A549 (cell line): ENCODE measurements around the gene ITGA11. TPM values are rescaled to one million over a fixed set of nuclear protein-coding genes. Genes with fewer than 3 reads are reported as not detected.

Experiments used
- ATAC-seq, 2 experiments: fragments of 200-7000 bp in 1 of 2; fragments of >200 bp in 1 of 2; cut with Nextera tagmentation in 1 of 2; cut with Tn5 transposase in 1 of 2; 3 replicates each; pipeline versions ENCODE4 v1.8.0 to v1.9.1; 2018 to 2020; ENCODE audit warnings: mild to moderate bottlenecking in 1 of 2, moderate library complexity in 1 of 2
- CTCF ChIA-PET: fragments of 300-600 bp; sonication (Branson Sonifier 250); formaldehyde crosslinking; extraction: SDS; loops from one replicate; lab custom pipeline; 2021; ENCODE audit warnings: antibody characterized with exemption, inconsistent platforms; lab: Yijun Ruan, JAX
- POLR2A ChIA-PET: fragments of 350-600 bp; formaldehyde crosslinking; extraction: SDS; loops from one replicate; lab custom pipeline; 2021; ENCODE audit warnings: antibody characterized with exemption, inconsistent platforms; lab: Yijun Ruan, JAX
- DNase-seq, 2 experiments: peaks; one replicate each; pipeline versions ENCODE4 v3.0.0 to v3.0.0-alpha.2; 2011 to 2016; ENCODE audit warnings: low read depth in 1 of 2, low spot score in 1 of 2
- FAIRE-seq: peaks from 2 replicates; lab custom pipeline; 2011; peaks lifted over from hg19 to GRCh38; lab: Jason Lieb, UNC
- H3K27ac ChIP-seq, 2 experiments: fragments of >200 bp; sonication (Bioruptor Twin); formaldehyde crosslinking; 3 replicates each; pipeline ENCODE4 v1.5.1; 2016 to 2017
- H3K4me1 ChIP-seq: fragments of >200 bp; sonication (Bioruptor Twin); formaldehyde crosslinking; 3 replicates; pipeline ENCODE4 v1.6.1; 2016
- H3K4me2 ChIP-seq: fragments of >200 bp; sonication (Bioruptor Twin); formaldehyde crosslinking; 3 replicates; pipeline ENCODE4 v1.6.1; 2016
- H3K4me3 ChIP-seq: fragments of >200 bp; sonication (Bioruptor Twin); formaldehyde crosslinking; 3 replicates; pipeline ENCODE4 v1.5.1; 2016
- H3K9me3 ChIP-seq: fragments of >200 bp; sonication (Bioruptor Twin); formaldehyde crosslinking; 3 replicates; pipeline ENCODE4 v1.6.1; 2016
- CEBPB ChIP-seq, 2 experiments: fragments of >200 bp in 1 of 2; sonication (Bioruptor Twin) in 1 of 2; formaldehyde crosslinking in 1 of 2; IDR thresholded peaks; 2 replicates each; pipeline ENCODE4 v1.6.1; 2012 to 2016
- EHF ChIP-seq: fragments of 250-450 bp; sonication (Bioruptor Pico); IDR thresholded peaks from 2 replicates; pipeline ENCODE4 v1.5.0; 2020; ENCODE audit warnings: mild to moderate bottlenecking
- EP300 ChIP-seq, 2 experiments: fragments of >200 bp; sonication (Bioruptor Twin); formaldehyde crosslinking; IDR thresholded peaks; 2 replicates in 1 of 2; 3 replicates in 1 of 2; pipeline ENCODE4 v1.6.1; 2016 to 2017
- HDAC2 ChIP-seq: fragments of 200-600 bp; sonication (generic); IDR thresholded peaks from 2 replicates; pipeline ENCODE4 v1.6.1; 2016
- HEYL ChIP-seq: fragments of 250-450 bp; sonication (Bioruptor Pico); IDR thresholded peaks from 2 replicates; pipeline ENCODE4 v1.8.0; 2021; ENCODE audit warnings: mild to moderate bottlenecking, moderate library complexity
- HOXB5 ChIP-seq: fragments of 250-450 bp; sonication (Bioruptor Pico); IDR thresholded peaks from 2 replicates; pipeline ENCODE4 v1.5.0; 2020; ENCODE audit warnings: mild to moderate bottlenecking, moderate library complexity
- JUN ChIP-seq, 2 experiments: fragments of >200 bp; sonication (Bioruptor Twin); formaldehyde crosslinking; IDR thresholded peaks; 2 replicates in 1 of 2; 3 replicates in 1 of 2; pipeline ENCODE4 v1.6.1; 2016 to 2017
- KDM5A ChIP-seq: fragments of 200-600 bp; sonication (generic); IDR thresholded peaks from 2 replicates; pipeline ENCODE4 v1.6.1; 2016; ENCODE audit warnings: antibody characterized with exemption, mild to moderate bottlenecking
- PHF8 ChIP-seq: fragments of 200-600 bp; sonication (generic); IDR thresholded peaks from 2 replicates; pipeline ENCODE4 v1.6.1; 2016; ENCODE audit warnings: low read depth, mild to moderate bottlenecking, antibody characterized with exemption, moderate library complexity, borderline replicate concordance
- POLR2AphosphoS2 ChIP-seq: conservative IDR thresholded peaks from 2 replicates; pipeline ENCODE4 v1.6.1; 2012; ENCODE audit warnings: low read length, improper control_type of control experiment, inconsistent platforms
- RAD21 ChIP-seq, 2 experiments: fragments of >200 bp in 1 of 2; sonication (Bioruptor Twin) in 1 of 2; formaldehyde crosslinking in 1 of 2; IDR thresholded peaks in 1 of 2; conservative IDR thresholded peaks in 1 of 2; 2 replicates in 1 of 2; 3 replicates in 1 of 2; pipeline ENCODE4 v1.6.1; 2012 to 2018; ENCODE audit warnings: inconsistent platforms in 1 of 2
- ZC3H11A ChIP-seq: fragments of 450-650 bp; IDR thresholded peaks from 2 replicates; pipeline ENCODE4 v1.6.1; 2014; ENCODE audit warnings: antibody characterized with exemption, mild to moderate bottlenecking
- ZFP36 ChIP-seq: fragments of 450-650 bp; IDR thresholded peaks from 2 replicates; pipeline ENCODE4 v1.6.1; 2014; ENCODE audit warnings: borderline replicate concordance; ENCODE audit not compliant: partially characterized antibody
- ZNF302 ChIP-seq: fragments of 250-450 bp; sonication (Bioruptor Pico); IDR thresholded peaks from 2 replicates; pipeline ENCODE4 v1.9.0; 2021; ENCODE audit warnings: inconsistent platforms, mild to moderate bottlenecking, moderate library complexity
- WGBS: methylation state at CpG from one replicate; pipeline ENCODE4 v1.1.6; 2017; ENCODE audit errors: missing lambda C conversion rate; 5-methylcytosine and 5-hydroxymethylcytosine counted together
- polyA plus RNA-seq, 4 experiments: library from polyadenylated mRNA; depleted of rRNA in 3 of 4; stranded (reverse); fragments of >200 nt; fragmentation: RNase III in 1 of 4; extraction: RNeasy Plus Mini Kit Qiagen cat#74134 plus additional on column Dnase treatment in 1 of 4; gene quantifications; 2 replicates in 3 of 4; 3 replicates in 1 of 4; pipeline ENCODE4 v1.2.3, GENCODE V29; 2011 to 2017
- TF ChIP-seq, protein P1 (sequence below): fragments of 250-450 bp; sonication (Bioruptor Pico); IDR thresholded peaks from 2 replicates; pipeline ENCODE4 v1.5.0; 2020; ENCODE audit warnings: low read depth, mild to moderate bottlenecking, moderate library complexity
- TF ChIP-seq, protein P2 (sequence below): IDR thresholded peaks from 2 replicates; pipeline ENCODE4 v1.6.1; 2012; ENCODE audit warnings: low read depth, borderline replicate concordance
- TF ChIP-seq, protein P3 (sequence below): fragments of >200 bp; sonication (Bioruptor Twin); formaldehyde crosslinking; IDR thresholded peaks from 3 replicates; pipeline ENCODE4 v1.5.1; 2016
- TF ChIP-seq, protein P4 (sequence below): fragments of >200 bp; sonication (Bioruptor Twin); formaldehyde crosslinking; IDR thresholded peaks from 3 replicates; pipeline ENCODE4 v1.6.1; 2016

Gene ITGA11
- polyA plus RNA-seq, 2 of the 4 experiments (the other 2 are of a cell fraction), result 8.3 to 17.2 TPM

DNA sequence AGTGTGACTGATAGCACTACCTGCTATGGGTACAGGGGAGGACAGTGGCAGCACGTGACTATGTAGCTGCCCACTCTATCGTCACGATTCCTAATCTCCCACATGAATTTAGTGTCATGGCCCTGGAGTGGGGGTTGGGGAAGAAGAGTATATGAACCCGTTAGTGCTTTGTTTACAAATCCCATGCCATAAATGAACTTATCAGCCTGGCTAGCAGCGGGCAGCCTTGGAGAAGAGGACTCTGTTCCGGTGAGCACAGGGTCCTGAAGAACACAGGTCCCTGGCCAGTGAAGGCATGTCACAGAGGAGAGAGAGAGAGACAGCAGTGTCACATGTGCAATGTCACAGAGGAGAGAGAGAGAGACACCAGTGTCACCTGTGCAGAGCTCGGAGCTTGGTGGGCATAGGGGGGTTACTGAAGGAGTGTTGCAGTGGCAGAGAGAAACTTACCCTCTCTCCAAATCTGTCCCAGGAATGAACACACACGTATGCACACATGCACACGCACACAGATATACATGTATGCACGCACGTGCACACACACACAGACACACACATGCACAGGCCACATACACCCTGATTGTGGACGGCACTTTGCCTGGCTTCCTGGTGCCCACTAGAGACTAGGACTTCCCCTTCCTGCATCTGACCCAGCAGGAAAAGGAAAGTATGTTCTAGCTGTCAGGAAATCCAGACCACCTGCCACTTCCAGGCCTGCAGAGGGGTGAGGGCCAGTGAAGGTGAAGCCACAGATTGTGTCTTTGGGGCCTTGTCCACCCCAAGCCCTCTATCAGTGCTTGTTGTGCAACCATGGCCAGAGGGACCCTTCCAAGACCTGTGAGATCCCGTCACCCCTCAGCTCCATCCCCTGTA, 26.3 kb downstream of the ITGA11 start (continued):
- no peak for TF ChIP-seq KDM5A

DNA sequence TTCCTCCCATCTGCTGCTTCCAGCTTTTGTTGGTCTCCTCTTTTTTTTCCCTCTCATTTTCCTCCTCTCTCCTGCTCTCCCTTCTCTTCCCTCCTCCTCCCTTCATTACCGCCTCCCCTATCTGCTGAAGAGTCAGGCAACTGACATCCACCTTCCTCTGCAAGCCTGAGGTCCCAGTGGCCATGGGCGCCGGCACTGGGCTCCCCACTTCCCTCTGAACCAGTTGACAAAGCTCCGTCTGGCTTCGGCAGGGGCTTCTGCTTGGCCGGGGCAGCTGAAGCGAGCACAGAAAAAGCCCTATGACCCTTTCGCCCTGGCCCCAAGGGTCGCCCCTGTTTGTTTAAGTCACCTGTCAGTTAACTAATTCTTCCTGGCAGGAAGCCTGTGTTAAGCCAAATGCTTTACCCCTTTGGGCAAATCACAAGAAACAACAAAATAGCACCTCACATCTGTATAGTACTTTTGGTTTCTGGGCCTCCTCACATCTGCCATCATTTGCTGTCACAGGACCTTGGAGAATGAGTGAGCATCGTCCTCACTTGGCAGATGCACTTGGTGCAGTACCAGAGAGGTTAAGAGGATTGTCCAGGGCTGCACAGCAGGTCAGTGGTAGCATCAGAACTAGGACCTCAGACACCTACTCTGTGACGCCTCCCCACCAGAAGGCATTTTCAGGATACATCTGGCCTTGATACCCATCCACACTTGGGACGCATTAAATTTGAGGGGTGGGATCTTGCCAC, 27.7 kb downstream of the ITGA11 start:
- FAIRE-seq (no peak), DNase-seq (no peak), ATAC-seq (no peak)
- Histone ChIP-seq H3K4me2 (no peak overlapping the region), H3K4me1 (peaks cover 9% of the 10 kb centered on the region), H3K27ac (peak overlapping the region in 1 of 2 experiments; percentile 73; a peak in 3 of 6 replicates), H3K4me3 (no peak overlapping the region), H3K9me3 (peaks cover 36% of the 10 kb centered on the region)
- ChIA-PET CTCF (interaction anchor here (0.7 kb wide), 1 partner anchor 98 kb away, joined by 3 read pairs; no protein-coding TSS in a partner anchor), POLR2A (no interaction called here)
- TF ChIP-seq ZFP36 (peak; percentile 16), HEYL (CRISPR knock-in tag) (no peak), ZC3H11A (no peak), EHF (CRISPR knock-in tag) (no peak)
- 90% methylated on average over 12 of the region's 12 CpGs for WGBS

DNA sequence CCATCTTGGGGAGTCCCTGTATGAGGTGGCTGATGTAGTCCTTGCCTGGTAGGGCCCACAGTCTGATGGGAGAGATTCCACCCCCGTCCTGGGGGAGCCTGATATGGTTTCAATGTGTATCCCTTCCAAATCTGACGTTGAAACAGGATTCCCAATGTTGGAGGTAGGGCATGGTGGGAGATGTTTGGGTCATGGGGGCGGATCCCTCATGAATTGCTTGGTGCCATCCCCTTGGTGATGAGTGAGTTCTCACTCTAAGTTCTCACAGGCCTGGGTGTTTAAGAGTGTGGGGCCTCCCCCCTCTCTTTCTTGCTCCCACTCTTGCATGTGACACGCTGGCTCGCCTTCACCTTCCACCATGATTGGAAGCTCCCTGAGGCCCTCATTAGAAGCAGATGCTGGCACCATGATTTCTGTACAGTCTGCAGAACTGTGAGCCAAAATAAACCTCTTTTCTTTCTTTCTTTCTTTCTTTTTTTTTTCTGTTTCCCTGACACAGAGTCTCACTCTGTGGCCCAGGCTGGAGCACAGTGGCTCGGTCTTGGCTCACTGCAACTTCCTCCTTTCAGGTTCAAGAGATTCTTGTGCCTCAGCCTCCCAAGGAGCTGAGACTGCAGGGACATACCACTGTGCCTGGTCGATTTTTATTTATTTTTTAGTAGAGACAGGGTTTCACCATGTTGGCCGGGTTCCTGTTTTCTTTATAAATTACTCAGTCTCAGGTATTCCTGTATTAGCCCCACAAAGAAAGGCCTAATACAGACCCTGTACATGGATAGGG, 28.6 kb downstream of the ITGA11 start:
- peak overlapping the region; percentile 28 to 73; a peak in 3 of 6 replicates for H3K27ac ChIP-seq
- no peak for FAIRE-seq
- ChIA-PET CTCF (interaction anchor here (0.7 kb wide), 2 partner anchors 97 to 197 kb away, joined by 3 read pairs; no protein-coding TSS in a partner anchor), POLR2A (no interaction called here)
- H3K4me3 ChIP-seq, result no peak overlapping the region
- WGBS, result 81% methylated on average over 8 of the region's 8 CpGs
- peaks cover 9% of the 10 kb centered on the region for H3K4me1 ChIP-seq
- TF ChIP-seq ZFP36 (no peak), ZC3H11A (no peak), HOXB5 (CRISPR knock-in tag) (no peak), POLR2AphosphoS2 (no peak), PHF8 (no peak), RAD21 (conservative IDR thresholded peaks at IDR 0.05 in 1 of 2, IDR thresholded peaks at IDR 0.05 in 1 of 2) (no peak), KDM5A (no peak), CEBPB (IDR thresholded peaks at IDR 0.05) (no peak), HDAC2 (no peak), JUN (IDR thresholded peaks at IDR 0.05) (no peak), ZNF302 (CRISPR knock-in tag) (no peak), EP300 (IDR thresholded peaks at IDR 0.05) (no peak)
- TF ChIP-seq, protein P1, sequence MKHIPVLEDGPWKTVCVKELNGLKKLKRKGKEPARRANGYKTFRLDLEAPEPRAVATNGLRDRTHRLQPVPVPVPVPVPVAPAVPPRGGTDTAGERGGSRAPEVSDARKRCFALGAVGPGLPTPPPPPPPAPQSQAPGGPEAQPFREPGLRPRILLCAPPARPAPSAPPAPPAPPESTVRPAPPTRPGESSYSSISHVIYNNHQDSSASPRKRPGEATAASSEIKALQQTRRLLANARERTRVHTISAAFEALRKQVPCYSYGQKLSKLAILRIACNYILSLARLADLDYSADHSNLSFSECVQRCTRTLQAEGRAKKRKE, result no peak
- TF ChIP-seq, protein P2, sequence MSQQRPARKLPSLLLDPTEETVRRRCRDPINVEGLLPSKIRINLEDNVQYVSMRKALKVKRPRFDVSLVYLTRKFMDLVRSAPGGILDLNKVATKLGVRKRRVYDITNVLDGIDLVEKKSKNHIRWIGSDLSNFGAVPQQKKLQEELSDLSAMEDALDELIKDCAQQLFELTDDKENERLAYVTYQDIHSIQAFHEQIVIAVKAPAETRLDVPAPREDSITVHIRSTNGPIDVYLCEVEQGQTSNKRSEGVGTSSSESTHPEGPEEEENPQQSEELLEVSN, result no peak
- TF ChIP-seq, protein P3, sequence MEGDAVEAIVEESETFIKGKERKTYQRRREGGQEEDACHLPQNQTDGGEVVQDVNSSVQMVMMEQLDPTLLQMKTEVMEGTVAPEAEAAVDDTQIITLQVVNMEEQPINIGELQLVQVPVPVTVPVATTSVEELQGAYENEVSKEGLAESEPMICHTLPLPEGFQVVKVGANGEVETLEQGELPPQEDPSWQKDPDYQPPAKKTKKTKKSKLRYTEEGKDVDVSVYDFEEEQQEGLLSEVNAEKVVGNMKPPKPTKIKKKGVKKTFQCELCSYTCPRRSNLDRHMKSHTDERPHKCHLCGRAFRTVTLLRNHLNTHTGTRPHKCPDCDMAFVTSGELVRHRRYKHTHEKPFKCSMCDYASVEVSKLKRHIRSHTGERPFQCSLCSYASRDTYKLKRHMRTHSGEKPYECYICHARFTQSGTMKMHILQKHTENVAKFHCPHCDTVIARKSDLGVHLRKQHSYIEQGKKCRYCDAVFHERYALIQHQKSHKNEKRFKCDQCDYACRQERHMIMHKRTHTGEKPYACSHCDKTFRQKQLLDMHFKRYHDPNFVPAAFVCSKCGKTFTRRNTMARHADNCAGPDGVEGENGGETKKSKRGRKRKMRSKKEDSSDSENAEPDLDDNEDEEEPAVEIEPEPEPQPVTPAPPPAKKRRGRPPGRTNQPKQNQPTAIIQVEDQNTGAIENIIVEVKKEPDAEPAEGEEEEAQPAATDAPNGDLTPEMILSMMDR, result no peak
- TF ChIP-seq, protein P4, sequence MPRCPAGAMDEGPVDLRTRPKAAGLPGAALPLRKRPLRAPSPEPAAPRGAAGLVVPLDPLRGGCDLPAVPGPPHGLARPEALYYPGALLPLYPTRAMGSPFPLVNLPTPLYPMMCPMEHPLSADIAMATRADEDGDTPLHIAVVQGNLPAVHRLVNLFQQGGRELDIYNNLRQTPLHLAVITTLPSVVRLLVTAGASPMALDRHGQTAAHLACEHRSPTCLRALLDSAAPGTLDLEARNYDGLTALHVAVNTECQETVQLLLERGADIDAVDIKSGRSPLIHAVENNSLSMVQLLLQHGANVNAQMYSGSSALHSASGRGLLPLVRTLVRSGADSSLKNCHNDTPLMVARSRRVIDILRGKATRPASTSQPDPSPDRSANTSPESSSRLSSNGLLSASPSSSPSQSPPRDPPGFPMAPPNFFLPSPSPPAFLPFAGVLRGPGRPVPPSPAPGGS, result no peak
- no peak for ATAC-seq
- H3K4me2 ChIP-seq, result no peak overlapping the region
- DNase-seq, result no peak
- H3K9me3 ChIP-seq, result peaks cover 41% of the 10 kb centered on the region
